HUES64 (cell line): ENCODE measurements around the gene EFS.

Source experiments
- H3K27ac ChIP-seq: 2 replicates; pipeline ENCODE4 v1.7.0; 2013; ENCODE audit warnings: low read depth, low read length, inconsistent platforms
- H3K27me3 ChIP-seq: 2 replicates; pipeline ENCODE4 v1.6.1; 2013; ENCODE audit warnings: mild to moderate bottlenecking, low read length; ENCODE audit not compliant: insufficient read depth
- H3K36me3 ChIP-seq: 2 replicates; pipeline ENCODE4 v1.6.1; 2013; ENCODE audit warnings: mild to moderate bottlenecking, low read length; ENCODE audit not compliant: insufficient read depth
- H3K4me1 ChIP-seq: 2 replicates; pipeline ENCODE4 v1.6.1; 2013; ENCODE audit warnings: mild to moderate bottlenecking, low read length, moderate library complexity; ENCODE audit not compliant: insufficient read depth
- H3K4me3 ChIP-seq: 2 replicates; pipeline ENCODE4 v1.5.1; 2013; ENCODE audit warnings: mild to moderate bottlenecking, low read length, moderate library complexity
- H3K9ac ChIP-seq: 2 replicates; pipeline ENCODE4 v1.6.1; 2013; ENCODE audit warnings: mild to moderate bottlenecking, low read depth, low read length
- H3K9me3 ChIP-seq: 2 replicates; pipeline ENCODE4 v1.6.1; 2013; ENCODE audit warnings: low read depth, low read length; ENCODE audit not compliant: insufficient read depth
- WGBS: fragments of 150-250, 120-280 bp; methylation state at CpG from one replicate; pipeline ENCODE4 v1.1.7; 2013; ENCODE audit warnings: missing lambda C conversion rate; 5-methylcytosine and 5-hydroxymethylcytosine counted together

The EFS gene

GRCh38 chr14:23364164-23365035 is 572 bp downstream of the EFS start:
- Histone ChIP-seq H3K4me1 (peaks cover 13% of the 10 kb centered on the region), H3K27ac (peak overlapping the region; percentile 6; the same call in 1 of the 2 replicates), H3K4me3 (peak overlapping the region; percentile 76), H3K27me3 (peaks cover 14% of the 10 kb centered on the region), H3K36me3 (peaks cover 14% of the 10 kb centered on the region; the same call in 1 of the 2 replicates), H3K9me3 (no peaks in the 10 kb centered on the region), H3K9ac (peak overlapping the region; percentile 84)
- WGBS = 7% methylated on average over 21 of the region's 21 CpGs

- 86% methylated on average over 3 of the region's 3 CpGs for WGBS
- Histone ChIP-seq H3K36me3 (peaks cover 29% of the 10 kb centered on the region), H3K27ac (no peak overlapping the region), H3K27me3 (no peaks in the 10 kb centered on the region), H3K4me1 (peaks cover 12% of the 10 kb centered on the region), H3K9ac (no peak overlapping the region), H3K9me3 (no peaks in the 10 kb centered on the region), H3K4me3 (no peak overlapping the region)
Observed at GRCh38 chr14:23362200-23362599, 2.8 kb downstream of the EFS start.

- Histone ChIP-seq H3K9me3 (no peaks in the 10 kb centered on the region), H3K9ac (no peak overlapping the region), H3K36me3 (peaks cover 32% of the 10 kb centered on the region), H3K4me1 (peaks cover 7% of the 10 kb centered on the region), H3K27ac (no peak overlapping the region), H3K4me3 (no peak overlapping the region), H3K27me3 (no peaks in the 10 kb centered on the region)
- 88% methylated on average over 6 of the region's 6 CpGs for WGBS
Observed at GRCh38 chr14:23361763-23362162, 3.2 kb downstream of the EFS start.

- Histone ChIP-seq H3K36me3 (peaks cover 32% of the 10 kb centered on the region), H3K4me3 (no peak overlapping the region), H3K27me3 (no peaks in the 10 kb centered on the region), H3K9me3 (no peaks in the 10 kb centered on the region), H3K27ac (no peak overlapping the region), H3K9ac (no peak overlapping the region), H3K4me1 (peaks cover 7% of the 10 kb centered on the region)
Observed at GRCh38 chr14:23361320-23361719, 3.7 kb downstream of the EFS start.

GRCh38 chr14:23360496-23360895 is 4.5 kb downstream of the EFS start:
- H3K4me1 ChIP-seq = peaks cover 7% of the 10 kb centered on the region
- no peak overlapping the region for H3K27ac ChIP-seq
- H3K27me3 ChIP-seq = no peaks in the 10 kb centered on the region
- H3K36me3 ChIP-seq = peaks cover 32% of the 10 kb centered on the region
- H3K9me3 ChIP-seq = no peaks in the 10 kb centered on the region
- H3K4me3 ChIP-seq = no peak overlapping the region
- H3K9ac ChIP-seq = no peak overlapping the region
- WGBS = 87% methylated on average over 11 of the region's 11 CpGs

GRCh38 chr14:23359722-23360447 is 5.1 kb downstream of the EFS start:
- Histone ChIP-seq H3K4me3 (no peak overlapping the region), H3K4me1 (peaks cover 7% of the 10 kb centered on the region), H3K9ac (no peak overlapping the region), H3K9me3 (no peaks in the 10 kb centered on the region), H3K27me3 (no peaks in the 10 kb centered on the region), H3K27ac (no peak overlapping the region), H3K36me3 (peaks cover 32% of the 10 kb centered on the region)
- WGBS = 96% methylated on average over 22 of the region's 22 CpGs

- H3K36me3 ChIP-seq = peaks cover 32% of the 10 kb centered on the region
- 89% methylated on average over 11 of the region's 11 CpGs for WGBS
Observed at GRCh38 chr14:23359167-23359626, 5.8 kb downstream of the EFS start.

GRCh38 chr14:23358553-23359166 is 6.3 kb downstream of the EFS start:
- no peak overlapping the region for H3K27ac ChIP-seq
- no peaks in the 10 kb centered on the region for H3K9me3 ChIP-seq
- no peak overlapping the region for H3K4me3 ChIP-seq
- no peaks in the 10 kb centered on the region for H3K4me1 ChIP-seq
- peaks cover 32% of the 10 kb centered on the region for H3K36me3 ChIP-seq
- peaks cover 6% of the 10 kb centered on the region; the same call in 1 of the 2 replicates for H3K27me3 ChIP-seq
- WGBS = 91% methylated on average over 12 of the region's 12 CpGs
- no peak overlapping the region for H3K9ac ChIP-seq

More at GRCh38 chr14:23359167-23359626, 5.8 kb downstream of the EFS start:
- peaks cover 5% of the 10 kb centered on the region for H3K4me1 ChIP-seq
- no peak overlapping the region for H3K27ac ChIP-seq
- H3K9me3 ChIP-seq = no peaks in the 10 kb centered on the region
- no peak overlapping the region for H3K4me3 ChIP-seq
- H3K9ac ChIP-seq = no peak overlapping the region
- peaks cover under 1% of the 10 kb centered on the region; the same call in 1 of the 2 replicates for H3K27me3 ChIP-seq

GRCh38 chr14:23358042-23358441 is 6.9 kb downstream of the EFS start:
- Histone ChIP-seq H3K9me3 (no peaks in the 10 kb centered on the region), H3K27ac (no peak overlapping the region), H3K4me3 (no peak overlapping the region), H3K4me1 (no peaks in the 10 kb centered on the region), H3K27me3 (peaks cover 11% of the 10 kb centered on the region; the same call in 1 of the 2 replicates), H3K9ac (no peak overlapping the region), H3K36me3 (peaks cover 32% of the 10 kb centered on the region)
- WGBS = 84% methylated on average over 3 of the region's 3 CpGs

GRCh38 chr14:23357261-23357660 is 7.7 kb downstream of the EFS start:
- Histone ChIP-seq H3K27ac (no peak overlapping the region), H3K4me3 (no peak overlapping the region), H3K9ac (no peak overlapping the region), H3K4me1 (no peaks in the 10 kb centered on the region), H3K36me3 (peaks cover 32% of the 10 kb centered on the region), H3K27me3 (peaks cover 11% of the 10 kb centered on the region; the same call in 1 of the 2 replicates), H3K9me3 (no peaks in the 10 kb centered on the region)
- WGBS = 94% methylated on average over 8 of the region's 8 CpGs

- Histone ChIP-seq H3K9ac (no peak overlapping the region), H3K27me3 (peaks cover 16% of the 10 kb centered on the region; the same call in 1 of the 2 replicates), H3K4me3 (no peak overlapping the region), H3K36me3 (peaks cover 32% of the 10 kb centered on the region), H3K9me3 (no peaks in the 10 kb centered on the region), H3K27ac (no peak overlapping the region), H3K4me1 (no peaks in the 10 kb centered on the region)
- WGBS = 97% methylated on average over 4 of the region's 4 CpGs
Observed at GRCh38 chr14:23356662-23357061, 8.3 kb downstream of the EFS start.
